ENCODE results near the gene TMEM132E.

The TMEM132E gene

DNA sequence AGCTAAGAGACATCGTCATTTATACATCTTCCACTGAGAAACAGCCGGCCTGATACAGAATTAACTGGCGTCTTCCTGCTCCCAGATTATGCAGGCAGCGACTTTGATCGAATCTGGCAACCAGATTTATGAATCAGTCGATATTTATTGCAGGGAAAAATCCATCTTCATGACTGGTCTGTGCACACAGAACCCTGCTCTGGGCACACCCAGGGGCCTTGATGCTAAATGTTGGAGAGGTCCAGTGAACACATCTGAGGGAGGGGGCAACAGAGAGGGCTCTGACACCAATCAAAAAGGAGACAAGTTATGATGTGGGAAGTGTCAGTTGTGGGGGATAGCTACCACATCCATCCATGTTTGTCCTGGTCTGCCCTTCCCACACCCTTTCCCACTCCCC lies 102.9 kb downstream of the TMEM132E start:
- H3K9me3 ChIP-seq (ENCODE audit: insufficient read depth, low read length): no peaks in the 10 kb centered on the region

DNA sequence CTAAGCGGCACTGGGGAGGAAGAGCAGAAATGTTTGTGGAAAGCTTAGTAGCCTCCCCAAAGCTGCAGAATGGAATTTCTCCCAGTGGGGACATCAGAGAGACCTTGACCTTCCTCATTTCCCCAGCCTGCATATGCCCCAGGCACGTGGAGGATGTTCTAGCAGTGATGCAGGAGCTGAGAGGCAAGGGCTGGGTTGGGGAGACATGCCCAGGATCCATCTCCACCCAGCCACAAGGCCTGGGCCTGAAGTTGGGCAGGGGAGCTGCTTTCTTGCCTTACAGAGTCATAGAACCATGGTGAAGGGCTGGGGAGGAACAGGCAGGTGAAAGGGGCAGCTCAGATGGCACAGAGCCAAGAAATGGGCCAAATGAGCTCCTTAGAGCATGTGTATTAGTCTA lies 104.0 kb downstream of the TMEM132E start:
- Histone ChIP-seq H3K4me2 (ENCODE audit: low read length) (no peak overlapping the region), H3K9me3 (ENCODE audit: insufficient read depth, low read length) (no peaks in the 10 kb centered on the region), H3K4me3 (ENCODE audit: low read length) (no peak overlapping the region), H3K4me1 (ENCODE audit: low read length) (no peaks in the 10 kb centered on the region), H3K9ac (ENCODE audit: low read length) (no peak overlapping the region), H3K27me3 (ENCODE audit: low read depth, low read length) (peaks cover 25% of the 10 kb centered on the region; the same call in 1 of the 2 replicates), H3K79me2 (ENCODE audit: low read length) (no peaks in the 10 kb centered on the region), H2AFZ (ENCODE audit: low read depth, low read length) (no peak overlapping the region), H3K27ac (ENCODE audit: low read length) (no peak overlapping the region), H3K36me3 (replicated peaks; ENCODE audit: low read depth, low read length) (no peaks in the 10 kb centered on the region), H4K20me1 (ENCODE audit: insufficient read depth, low read length) (no peaks in the 10 kb centered on the region)
- TF ChIP-seq, protein P1, sequence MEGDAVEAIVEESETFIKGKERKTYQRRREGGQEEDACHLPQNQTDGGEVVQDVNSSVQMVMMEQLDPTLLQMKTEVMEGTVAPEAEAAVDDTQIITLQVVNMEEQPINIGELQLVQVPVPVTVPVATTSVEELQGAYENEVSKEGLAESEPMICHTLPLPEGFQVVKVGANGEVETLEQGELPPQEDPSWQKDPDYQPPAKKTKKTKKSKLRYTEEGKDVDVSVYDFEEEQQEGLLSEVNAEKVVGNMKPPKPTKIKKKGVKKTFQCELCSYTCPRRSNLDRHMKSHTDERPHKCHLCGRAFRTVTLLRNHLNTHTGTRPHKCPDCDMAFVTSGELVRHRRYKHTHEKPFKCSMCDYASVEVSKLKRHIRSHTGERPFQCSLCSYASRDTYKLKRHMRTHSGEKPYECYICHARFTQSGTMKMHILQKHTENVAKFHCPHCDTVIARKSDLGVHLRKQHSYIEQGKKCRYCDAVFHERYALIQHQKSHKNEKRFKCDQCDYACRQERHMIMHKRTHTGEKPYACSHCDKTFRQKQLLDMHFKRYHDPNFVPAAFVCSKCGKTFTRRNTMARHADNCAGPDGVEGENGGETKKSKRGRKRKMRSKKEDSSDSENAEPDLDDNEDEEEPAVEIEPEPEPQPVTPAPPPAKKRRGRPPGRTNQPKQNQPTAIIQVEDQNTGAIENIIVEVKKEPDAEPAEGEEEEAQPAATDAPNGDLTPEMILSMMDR (IDR thresholded peaks at IDR 0.05; ENCODE audit: low read depth, low read length): no peak
- TF ChIP-seq EZH2phosphoT487 (IDR thresholded peaks at IDR 0.05; ENCODE audit: low read depth): no peak

More for the DNA sequence above, 102.9 kb downstream of the TMEM132E start:
- Histone ChIP-seq H3K79me2 (ENCODE audit: low read length) (no peaks in the 10 kb centered on the region), H3K4me2 (ENCODE audit: low read length) (no peak overlapping the region), H3K4me3 (ENCODE audit: low read length) (no peak overlapping the region), H2AFZ (ENCODE audit: low read depth, low read length) (no peak overlapping the region), H3K36me3 (replicated peaks; ENCODE audit: low read depth, low read length) (no peaks in the 10 kb centered on the region), H3K27me3 (ENCODE audit: low read depth, low read length) (peaks cover 24% of the 10 kb centered on the region; the same call in 1 of the 2 replicates), H4K20me1 (ENCODE audit: insufficient read depth, low read length) (no peaks in the 10 kb centered on the region), H3K9ac (ENCODE audit: low read length) (no peak overlapping the region), H3K27ac (ENCODE audit: low read length) (no peak overlapping the region), H3K4me1 (ENCODE audit: low read length) (no peaks in the 10 kb centered on the region)
- TF ChIP-seq, protein P1 (IDR thresholded peaks at IDR 0.05; ENCODE audit: low read depth, low read length): no peak
- no peak for TF ChIP-seq EZH2phosphoT487 (IDR thresholded peaks at IDR 0.05; ENCODE audit: low read depth)

Data from OCI-LY3 (cell line).